IMR-90 (cell line): ENCODE data around the gene SIRPD. TPM values are rescaled to one million over a fixed set of nuclear protein-coding genes. Genes with fewer than 3 reads are reported as not detected.

Source experiments
- ATAC-seq: fragments of 200-7000 bp; cut with Tn5 transposase; 2 replicates; pipeline ENCODE4 v1.9.1; 2020; ENCODE audit warnings: low read depth, mild to moderate bottlenecking, moderate library complexity
- BruUV-seq: library from RNA; stranded (reverse); fragments of 400-500 nt; replicated peaks from 2 replicates; lab custom pipeline; 2021; lab: Mats Ljungman, UMichigan
- CTCF ChIA-PET: fragments of 300-600 bp; formaldehyde crosslinking; extraction: SDS; loops from one replicate; lab custom pipeline; 2021; ENCODE audit warnings: antibody characterized with exemption; lab: Yijun Ruan, JAX
- POLR2A ChIA-PET: fragments of 300-600 bp; sonication (Branson Sonifier 250); formaldehyde crosslinking; loops from one replicate; lab custom pipeline; 2022; ENCODE audit warnings: antibody characterized with exemption; ENCODE audit not compliant: unreplicated experiment; lab: Charles Lee
- DNase-seq: peaks from one replicate; pipeline ENCODE4 v3.0.0; 2013
- H2AFZ ChIP-seq: replicated peaks from 2 replicates; pipeline ENCODE3; 2013; ENCODE audit warnings: low read length, mild to moderate bottlenecking; ENCODE audit not compliant: poor library complexity
- H2AK5ac ChIP-seq: 2 replicates; pipeline ENCODE4 v1.6.1; 2013; ENCODE audit warnings: low read depth, low read length, inconsistent platforms
- H2AK9ac ChIP-seq: replicated peaks from 2 replicates; pipeline ENCODE3; 2013; ENCODE audit warnings: mild to moderate bottlenecking, low read depth, low read length, moderate library complexity; ENCODE audit not compliant: poor library complexity
- H2BK120ac ChIP-seq: 2 replicates; pipeline ENCODE4 v1.6.1; 2013; ENCODE audit warnings: low read depth, low read length, inconsistent platforms
- H2BK15ac ChIP-seq: 3 replicates; pipeline ENCODE4 v1.6.1; 2013; ENCODE audit warnings: low read depth, low read length, inconsistent platforms
- H2BK20ac ChIP-seq: 2 replicates; pipeline ENCODE4 v1.6.1; 2013; ENCODE audit warnings: low read depth, mild to moderate bottlenecking, inconsistent platforms, low read length, moderate library complexity
- H2BK5ac ChIP-seq: 2 replicates; pipeline ENCODE4 v1.6.1; 2013; ENCODE audit warnings: mild to moderate bottlenecking, low read depth, low read length, inconsistent platforms; ENCODE audit not compliant: poor library complexity, severe bottlenecking
- H3K14ac ChIP-seq: replicated peaks from 2 replicates; pipeline ENCODE4 v1.6.1; 2013; ENCODE audit warnings: low read depth, low read length, inconsistent platforms
- H3K18ac ChIP-seq: 2 replicates; pipeline ENCODE4 v1.6.1; 2013; ENCODE audit warnings: low read depth, low read length, control low read depth
- H3K23ac ChIP-seq: 2 replicates; pipeline ENCODE4 v1.6.1; 2013; ENCODE audit warnings: low read depth, low read length, inconsistent platforms
- H3K27ac ChIP-seq: 2 replicates; pipeline ENCODE4 v1.5.1; 2013; ENCODE audit warnings: mild to moderate bottlenecking, control low read depth, low read length; ENCODE audit not compliant: insufficient read depth
- H3K27me3 ChIP-seq: 2 replicates; pipeline ENCODE4 v1.6.1; 2013; ENCODE audit warnings: low read length; ENCODE audit not compliant: control insufficient read depth, insufficient read depth
- H3K36me3 ChIP-seq: 2 replicates; pipeline ENCODE4 v1.6.1; 2013; ENCODE audit warnings: low read length, mixed read lengths; ENCODE audit not compliant: control insufficient read depth, insufficient read depth
- H3K4ac ChIP-seq: 2 replicates; pipeline ENCODE4 v1.6.1; 2013; ENCODE audit warnings: low read depth, low read length, inconsistent platforms
- H3K4me1 ChIP-seq: 2 replicates; pipeline ENCODE4 v1.6.1; 2013; ENCODE audit warnings: low read length, mixed read lengths; ENCODE audit not compliant: control insufficient read depth, insufficient read depth
- H3K4me2 ChIP-seq: 2 replicates; pipeline ENCODE4 v1.6.1; 2013; ENCODE audit warnings: low read depth, mild to moderate bottlenecking, control low read depth, low read length, moderate library complexity
- H3K4me3 ChIP-seq: 2 replicates; pipeline ENCODE4 v1.5.1; 2013; ENCODE audit warnings: low read depth, mild to moderate bottlenecking, control low read depth, low read length, moderate library complexity; ENCODE audit not compliant: insufficient read depth
- H3K56ac ChIP-seq: 2 replicates; pipeline ENCODE4 v1.6.1; 2013; ENCODE audit warnings: low read length, inconsistent platforms; ENCODE audit not compliant: insufficient read depth; ENCODE audit errors: extremely low read depth
- H3K79me1 ChIP-seq, 2 experiments: 2 replicates each; pipeline ENCODE4 v1.6.1; 2013; ENCODE audit warnings: low read length in 2 of 2, inconsistent platforms in 1 of 2, low read depth in 1 of 2
- H3K9ac ChIP-seq: 2 replicates; pipeline ENCODE4 v1.6.1; 2013; ENCODE audit warnings: low read depth, low read length, control low read depth
- H3K9me1 ChIP-seq: 2 replicates; pipeline ENCODE4 v1.6.1; 2013; ENCODE audit warnings: low read length, inconsistent platforms; ENCODE audit not compliant: insufficient read depth
- H3K9me3 ChIP-seq: 2 replicates; pipeline ENCODE4 v1.6.1; 2013; ENCODE audit warnings: low read length; ENCODE audit not compliant: control insufficient read depth, insufficient read depth
- H4K20me1 ChIP-seq: 2 replicates; pipeline ENCODE4 v1.6.1; 2013; ENCODE audit warnings: low read length, inconsistent platforms; ENCODE audit not compliant: insufficient read depth
- H4K5ac ChIP-seq: 2 replicates; pipeline ENCODE4 v1.6.1; 2013; ENCODE audit warnings: mild to moderate bottlenecking, low read depth, low read length, control low read depth
- H4K8ac ChIP-seq, 2 experiments: 2 replicates each; pipeline ENCODE4 v1.6.1; 2013; ENCODE audit warnings: low read depth in 2 of 2, low read length in 2 of 2, control low read depth in 1 of 2, inconsistent platforms in 1 of 2
- H4K91ac ChIP-seq: 2 replicates; pipeline ENCODE4 v1.6.1; 2013; ENCODE audit warnings: low read depth, low read length, inconsistent platforms; ENCODE audit not compliant: insufficient read depth
- WGBS, 2 experiments: methylation state at CpG; one replicate each; pipeline versions ENCODE4 v1.1.5 to v1.1.7; 2013; ENCODE audit warnings: missing lambda C conversion rate in 2 of 2; ENCODE audit not compliant: insufficient read length in 1 of 2; ENCODE audit errors: extremely low coverage in 2 of 2; 5-methylcytosine and 5-hydroxymethylcytosine counted together
- dilution Hi-C: fragments of 300-500 bp; cut with HindIII; formaldehyde crosslinking; loops from one replicate; pipeline ENCODE4 v1.14.3; 2018; ENCODE audit warnings: low sequenced_read_pairs; ENCODE audit not compliant: unreplicated experiment
- in situ Hi-C: fragments of 300-500 bp; cut with MboI; formaldehyde crosslinking; loops from 3 replicates; pipeline ENCODE4 v1.14.3; 2019; ENCODE audit warnings: low sequenced_read_pairs, inconsistent platforms, mixed read lengths
- intact Hi-C: fragments of 100-400 bp; cut with micrococcal nuclease; formaldehyde crosslinking; loops from 2 replicates; pipeline ENCODE4 v1.10.0; 2022
- polyA plus RNA-seq, 3 experiments: library from polyadenylated mRNA; depleted of rRNA; stranded (reverse); fragments of >200 nt; gene quantifications; 2 replicates each; pipeline ENCODE4 v1.2.3, GENCODE V29; 2012; ENCODE audit warnings: low replicate concordance in 1 of 3
- total RNA-seq: library from RNA; depleted of rRNA; stranded (reverse); fragments of >200 nt; gene quantifications from 2 replicates; pipeline ENCODE4 v1.2.3, GENCODE V29; 2012
- TF ChIP-seq, protein P1 (sequence below): conservative IDR thresholded peaks from 2 replicates; pipeline ENCODE4 v1.5.1; 2012; ENCODE audit warnings: mild to moderate bottlenecking, low read depth, low read length, improper control_type of control experiment

The SIRPD gene
- total and polyA plus RNA-seq, 2 of the 4 experiments (the other 2 are of a cell fraction) = not detected

DNA sequence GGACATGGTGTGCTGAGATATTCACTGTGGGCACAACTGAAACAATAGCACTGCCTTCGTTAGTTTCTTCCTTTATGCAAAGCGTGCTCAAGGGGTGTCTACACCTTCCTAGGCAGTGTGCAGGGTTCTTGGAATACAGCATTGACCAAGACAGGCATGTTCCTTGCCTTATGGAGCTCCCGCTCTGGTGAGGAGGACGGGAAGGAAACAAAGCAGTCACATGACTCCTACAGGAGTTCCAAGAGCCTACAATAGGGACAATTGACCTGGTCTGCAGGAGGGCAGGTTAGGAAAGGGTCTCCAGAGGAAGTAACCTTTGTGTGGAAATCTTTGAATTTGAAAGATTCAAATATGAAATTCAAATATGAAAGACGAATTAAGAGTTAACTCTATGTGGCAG, 40.5 kb downstream of the SIRPD start:
- ATAC-seq (no peak), DNase-seq (no peak)
- POLR2A ChIA-PET = no interaction called here
- no peak overlapping the region for H3K14ac ChIP-seq
- H3K27me3 ChIP-seq = peaks cover 5% of the 10 kb centered on the region; the same call in 1 of the 2 replicates
- H3K27ac ChIP-seq = no peak overlapping the region
- H3K18ac ChIP-seq = no peak overlapping the region
- dilution Hi-C loops (no loop called here), in situ Hi-C loops (no loop called here), intact Hi-C loops (no loop called here)
- H2AK5ac ChIP-seq = no peak overlapping the region
- H4K91ac ChIP-seq = no peak overlapping the region
- H3K9me3 ChIP-seq = no peaks in the 10 kb centered on the region
- H3K36me3 ChIP-seq = no peaks in the 10 kb centered on the region
- CTCF ChIA-PET = no interaction called here
- H4K8ac ChIP-seq = no peak overlapping the region
- H2BK5ac ChIP-seq = no peak overlapping the region
- no peaks in the 10 kb centered on the region for H4K20me1 ChIP-seq
- no peak overlapping the region for H4K5ac ChIP-seq
- no peak overlapping the region for H3K4ac ChIP-seq
- WGBS, 2 experiments = no CpG with 5 or more reads among the region's 5 CpGs
- no peaks in the 10 kb centered on the region for H3K79me1 ChIP-seq
- H2AK9ac ChIP-seq = no peak overlapping the region
- H2BK15ac ChIP-seq = no peak overlapping the region
- no peak overlapping the region for H3K4me3 ChIP-seq
- TF ChIP-seq, protein P1, sequence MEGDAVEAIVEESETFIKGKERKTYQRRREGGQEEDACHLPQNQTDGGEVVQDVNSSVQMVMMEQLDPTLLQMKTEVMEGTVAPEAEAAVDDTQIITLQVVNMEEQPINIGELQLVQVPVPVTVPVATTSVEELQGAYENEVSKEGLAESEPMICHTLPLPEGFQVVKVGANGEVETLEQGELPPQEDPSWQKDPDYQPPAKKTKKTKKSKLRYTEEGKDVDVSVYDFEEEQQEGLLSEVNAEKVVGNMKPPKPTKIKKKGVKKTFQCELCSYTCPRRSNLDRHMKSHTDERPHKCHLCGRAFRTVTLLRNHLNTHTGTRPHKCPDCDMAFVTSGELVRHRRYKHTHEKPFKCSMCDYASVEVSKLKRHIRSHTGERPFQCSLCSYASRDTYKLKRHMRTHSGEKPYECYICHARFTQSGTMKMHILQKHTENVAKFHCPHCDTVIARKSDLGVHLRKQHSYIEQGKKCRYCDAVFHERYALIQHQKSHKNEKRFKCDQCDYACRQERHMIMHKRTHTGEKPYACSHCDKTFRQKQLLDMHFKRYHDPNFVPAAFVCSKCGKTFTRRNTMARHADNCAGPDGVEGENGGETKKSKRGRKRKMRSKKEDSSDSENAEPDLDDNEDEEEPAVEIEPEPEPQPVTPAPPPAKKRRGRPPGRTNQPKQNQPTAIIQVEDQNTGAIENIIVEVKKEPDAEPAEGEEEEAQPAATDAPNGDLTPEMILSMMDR = no peak
- no peak overlapping the region for H3K56ac ChIP-seq
- no peak overlapping the region for H2AFZ ChIP-seq
- H3K4me2 ChIP-seq = no peak overlapping the region
- H3K9me1 ChIP-seq = no peaks in the 10 kb centered on the region
- H3K23ac ChIP-seq = no peak overlapping the region
- no peak overlapping the region for H2BK20ac ChIP-seq
- no peak overlapping the region for H2BK120ac ChIP-seq
- H3K4me1 ChIP-seq = no peaks in the 10 kb centered on the region
- no TSS peak for BruUV-seq
- H3K9ac ChIP-seq = no peak overlapping the region
